OCI-LY1 (cell line): Measurements from ENCODE around the gene NNT.

ENCODE experiments used
- H2AFZ ChIP-seq: fragments of 200-600 bp; sonication (generic), shearing (Covaris generic); 2 replicates; pipeline ENCODE4 v1.6.0; 2014; ENCODE audit warnings: antibody characterized with exemption, mild to moderate bottlenecking, low read length
- H3F3A ChIP-seq: fragments of 200-600 bp; sonication (generic), shearing (Covaris generic); 2 replicates; pipeline ENCODE4 v1.6.0; 2014; ENCODE audit warnings: mild to moderate bottlenecking, antibody characterized with exemption, low read length, moderate library complexity; ENCODE audit not compliant: insufficient read depth
- H3K27ac ChIP-seq: fragments of 200-600 bp; sonication (generic); 2 replicates; pipeline ENCODE4 v1.5.1; 2014; ENCODE audit warnings: low read length, mixed run types, mild to moderate bottlenecking, low read depth; ENCODE audit not compliant: poor library complexity, severe bottlenecking
- H3K27me3 ChIP-seq: fragments of 200-600 bp; sonication (generic); 2 replicates; pipeline ENCODE4 v1.6.0; 2014; ENCODE audit warnings: antibody characterized with exemption, mild to moderate bottlenecking, low read length, moderate library complexity; ENCODE audit not compliant: insufficient read depth
- H3K36me3 ChIP-seq: fragments of 200-600 bp; sonication (generic); 2 replicates; pipeline ENCODE4 v1.6.1; 2014; ENCODE audit warnings: mild to moderate bottlenecking, antibody characterized with exemption, low read length, moderate library complexity, mixed read lengths; ENCODE audit not compliant: insufficient read depth
- H3K4me1 ChIP-seq: fragments of 200-600 bp; sonication (generic); 2 replicates; pipeline ENCODE4 v1.5.1; 2014; ENCODE audit warnings: mild to moderate bottlenecking, low read length, moderate library complexity; ENCODE audit not compliant: insufficient read depth, severe bottlenecking
- H3K4me2 ChIP-seq: fragments of 200-600 bp; sonication (generic), shearing (Covaris generic); 2 replicates; pipeline ENCODE4 v1.6.1; 2014; ENCODE audit warnings: low read length
- H3K4me3 ChIP-seq: fragments of 200-600 bp; sonication (generic); 2 replicates; pipeline ENCODE4 v1.5.1; 2014; ENCODE audit warnings: low read length, low read depth, mild to moderate bottlenecking, mixed read lengths; ENCODE audit not compliant: poor library complexity, severe bottlenecking
- H3K79me2 ChIP-seq: fragments of 200-600 bp; shearing (Covaris generic); 2 replicates; pipeline ENCODE4 v1.6.1; 2016; ENCODE audit warnings: mixed run types, low read length, mixed read lengths; ENCODE audit not compliant: insufficient read depth
- H3K9ac ChIP-seq: fragments of 200-600 bp; sonication (generic), shearing (Covaris generic); 2 replicates; pipeline ENCODE4 v1.6.1; 2014; ENCODE audit warnings: mild to moderate bottlenecking, low read length, mixed read lengths
- H3K9me2 ChIP-seq: fragments of 200-600 bp; sonication (generic), shearing (Covaris generic); 2 replicates; pipeline ENCODE4 v1.6.1; 2014; ENCODE audit warnings: low read depth, mild to moderate bottlenecking, low read length, mixed read lengths
- H3K9me3 ChIP-seq: fragments of 200-600 bp; shearing (Covaris generic); 2 replicates; pipeline ENCODE4 v1.6.1; 2014; ENCODE audit warnings: low read length, mixed read lengths
- H4K20me1 ChIP-seq: fragments of 200-600 bp; sonication (generic), shearing (Covaris generic); 2 replicates; pipeline ENCODE4 v1.6.0; 2016; ENCODE audit warnings: mild to moderate bottlenecking, low read length; ENCODE audit not compliant: insufficient read depth
- CTCF ChIP-seq: fragments of 200-600 bp; sonication (generic), shearing (Covaris generic); IDR thresholded peaks from 2 replicates; pipeline ENCODE4 v1.5.1; 2017; ENCODE audit warnings: mild to moderate bottlenecking, antibody characterized with exemption, low read length, moderate library complexity, mixed read lengths
- EZH2 ChIP-seq: fragments of 200-600 bp; sonication (generic), shearing (Covaris generic); IDR thresholded peaks from 2 replicates; pipeline ENCODE4 v1.8.0; 2017; ENCODE audit warnings: borderline replicate concordance, mixed run types, mild to moderate bottlenecking, antibody characterized with exemption, low read length, moderate library complexity, mixed read lengths

NNT gene

GRCh38 chr5:43637416-43637815, 34.4 kb downstream of the NNT start:
- no peaks in the 10 kb centered on the region for H3K4me1 ChIP-seq
- no peak overlapping the region for H3K4me3 ChIP-seq
- H3K9me3 ChIP-seq, result no peaks in the 10 kb centered on the region
- H3K79me2 ChIP-seq, result no peaks in the 10 kb centered on the region
- H3K9me2 ChIP-seq, result no peaks in the 10 kb centered on the region
- no peak overlapping the region for H3K9ac ChIP-seq
- TF ChIP-seq EZH2 (no peak), CTCF (no peak)
- no peak overlapping the region for H3K4me2 ChIP-seq
- peaks cover 45% of the 10 kb centered on the region for H3K36me3 ChIP-seq
- H4K20me1 ChIP-seq, result no peaks in the 10 kb centered on the region
- H3K27me3 ChIP-seq, result no peaks in the 10 kb centered on the region
- H2AFZ ChIP-seq, result no peak overlapping the region
- no peaks in the 10 kb centered on the region for H3F3A ChIP-seq
- H3K27ac ChIP-seq, result no peak overlapping the region

- Histone ChIP-seq H3K4me1 (no peaks in the 10 kb centered on the region), H4K20me1 (no peaks in the 10 kb centered on the region), H3K79me2 (no peaks in the 10 kb centered on the region), H3K9me2 (no peaks in the 10 kb centered on the region), H3K9me3 (no peaks in the 10 kb centered on the region), H3K4me2 (no peak overlapping the region), H3K27ac (no peak overlapping the region), H3K4me3 (no peak overlapping the region), H3K27me3 (no peaks in the 10 kb centered on the region), H2AFZ (no peak overlapping the region), H3K36me3 (peaks cover 38% of the 10 kb centered on the region), H3F3A (no peaks in the 10 kb centered on the region), H3K9ac (no peak overlapping the region)
- no peak for TF ChIP-seq CTCF
- TF ChIP-seq EZH2, result no peak
Measured at GRCh38 chr5:43638107-43638506, 35.1 kb downstream of the NNT start.

GRCh38 chr5:43638546-43638945, 35.6 kb downstream of the NNT start:
- peaks cover 34% of the 10 kb centered on the region for H3K36me3 ChIP-seq

More at GRCh38 chr5:43638546-43638945, 35.6 kb downstream of the NNT start:
- no peak overlapping the region for H3K4me2 ChIP-seq
- no peak for TF ChIP-seq EZH2
- TF ChIP-seq CTCF, result no peak
- H3K4me3 ChIP-seq, result no peak overlapping the region
- no peak overlapping the region for H2AFZ ChIP-seq
- no peaks in the 10 kb centered on the region for H3K79me2 ChIP-seq
- H3F3A ChIP-seq, result no peaks in the 10 kb centered on the region
- H3K4me1 ChIP-seq, result no peaks in the 10 kb centered on the region
- H4K20me1 ChIP-seq, result no peaks in the 10 kb centered on the region
- H3K9ac ChIP-seq, result no peak overlapping the region
- H3K9me2 ChIP-seq, result no peaks in the 10 kb centered on the region
- H3K27me3 ChIP-seq, result no peaks in the 10 kb centered on the region
- no peak overlapping the region for H3K27ac ChIP-seq
- no peaks in the 10 kb centered on the region for H3K9me3 ChIP-seq
